Kidney (tissue), 14 donors: ENCODE results near the gene QSOX2. TPM values are rescaled to one million over a fixed set of nuclear protein-coding genes. Genes with fewer than 3 reads are reported as not detected.

Source experiments
- DNase-seq, 5 donors: peaks; one replicate each; pipeline ENCODE4 v3.0.0-alpha.2; 2013 to 2020
- FAIRE-seq: peaks from 2 replicates; lab custom pipeline; 2012; peaks lifted over from hg19 to GRCh38; lab: Jason Lieb, UNC
- H3K27ac ChIP-seq, 2 donors: one replicate each; pipeline ENCODE4 v1.7.0; 2013; ENCODE audit warnings: low read depth in 2 of 2, low read length in 2 of 2, inconsistent platforms in 1 of 2
- H3K27me3 ChIP-seq: one replicate; pipeline ENCODE4 v1.7.1; 2013; ENCODE audit warnings: low read length, inconsistent platforms; ENCODE audit not compliant: control insufficient read depth, insufficient read depth
- H3K36me3 ChIP-seq, 3 donors: one replicate each; pipeline versions ENCODE4 v1.7.0 to v1.7.1; 2013; ENCODE audit warnings: low read length in 3 of 3, control low read depth in 1 of 3, inconsistent platforms in 1 of 3; ENCODE audit not compliant: insufficient read depth in 3 of 3, control insufficient read depth in 2 of 3
- H3K4me1 ChIP-seq, 3 donors: one replicate each; pipeline versions ENCODE4 v1.7.0 to v1.7.1; 2013; ENCODE audit warnings: low read length in 3 of 3, inconsistent platforms in 1 of 3, low read depth in 1 of 3; ENCODE audit not compliant: control insufficient read depth in 2 of 3, insufficient read depth in 2 of 3
- H3K4me3 ChIP-seq, 3 donors: one replicate each; pipeline versions ENCODE4 v1.7.0 to v1.8.1; 2013; ENCODE audit warnings: low read length in 3 of 3, control low read depth in 1 of 3, inconsistent platforms in 1 of 3
- H3K9ac ChIP-seq, 3 donors: one replicate each; pipeline versions ENCODE4 v1.7.0 to v1.7.1; 2013; ENCODE audit warnings: low read length in 3 of 3, control low read depth in 1 of 3, inconsistent platforms in 1 of 3
- H3K9me3 ChIP-seq, 3 donors: one replicate each; pipeline versions ENCODE4 v1.7.0 to v1.7.1; 2013; ENCODE audit warnings: low read length in 3 of 3, control low read depth in 1 of 3, inconsistent platforms in 1 of 3; ENCODE audit not compliant: control insufficient read depth in 2 of 3, insufficient read depth in 1 of 3
- intact Hi-C: fragments of 100-400 bp; cut with DNase I; formaldehyde crosslinking; loops from one replicate; pipeline ENCODE4 v1.11.1; 2022
- polyA plus RNA-seq: library from polyadenylated mRNA; stranded (reverse); fragments of 350-450 nt; fragmentation: Illumina TruSeq; extraction: RNeasy Lipid Tissue Mini Kit (QIAGEN cat#74804); gene quantifications from one replicate; pipeline ENCODE4 v1.2.3, GENCODE V29; 2014; ENCODE audit warnings: low read depth, low replicate concordance; ENCODE audit not compliant: insufficient read depth
- total RNA-seq: library from RNA; stranded (reverse); fragmentation: NEBNext Ultra II Directional; extraction: Animal tissue kit (Norgen Biotek cat#: 25700); gene quantifications from one replicate; pipeline ENCODE4 v1.2.1, GENCODE V29; 2021
- TF ChIP-seq, protein P1 (sequence below): IDR thresholded peaks from 3 replicates; pipeline ENCODE4 v1.5.1; 2012; ENCODE audit warnings: mild to moderate bottlenecking, moderate library complexity, borderline replicate concordance; ENCODE audit not compliant: insufficient read depth; ENCODE audit errors: extremely low read depth
- donor health status: control.
- donor health status: control.
- donor health status: control.
- donor health status: control.
- donor health status: control.
- donor health status: DM: yes; HTN: yes; CAD: no.
- donor health status: Normal renal cell carcinoma (clear cell type).

QSOX2 gene
- total and polyA plus RNA-seq, 2 donors from 2014 or later = 4.0 to 10.1 TPM

- no peak overlapping the region for H3K27ac ChIP-seq
- intact Hi-C loops = no loop called here
- no peak overlapping the region for H3K9ac ChIP-seq
- no peak for FAIRE-seq
- no peaks in the 10 kb centered on the region for H3K27me3 ChIP-seq
- H3K4me3 ChIP-seq = no peak overlapping the region
- no peaks in the 10 kb centered on the region for H3K4me1 ChIP-seq
- H3K36me3 ChIP-seq = no peaks in the 10 kb centered on the region
- TF ChIP-seq, protein P1, sequence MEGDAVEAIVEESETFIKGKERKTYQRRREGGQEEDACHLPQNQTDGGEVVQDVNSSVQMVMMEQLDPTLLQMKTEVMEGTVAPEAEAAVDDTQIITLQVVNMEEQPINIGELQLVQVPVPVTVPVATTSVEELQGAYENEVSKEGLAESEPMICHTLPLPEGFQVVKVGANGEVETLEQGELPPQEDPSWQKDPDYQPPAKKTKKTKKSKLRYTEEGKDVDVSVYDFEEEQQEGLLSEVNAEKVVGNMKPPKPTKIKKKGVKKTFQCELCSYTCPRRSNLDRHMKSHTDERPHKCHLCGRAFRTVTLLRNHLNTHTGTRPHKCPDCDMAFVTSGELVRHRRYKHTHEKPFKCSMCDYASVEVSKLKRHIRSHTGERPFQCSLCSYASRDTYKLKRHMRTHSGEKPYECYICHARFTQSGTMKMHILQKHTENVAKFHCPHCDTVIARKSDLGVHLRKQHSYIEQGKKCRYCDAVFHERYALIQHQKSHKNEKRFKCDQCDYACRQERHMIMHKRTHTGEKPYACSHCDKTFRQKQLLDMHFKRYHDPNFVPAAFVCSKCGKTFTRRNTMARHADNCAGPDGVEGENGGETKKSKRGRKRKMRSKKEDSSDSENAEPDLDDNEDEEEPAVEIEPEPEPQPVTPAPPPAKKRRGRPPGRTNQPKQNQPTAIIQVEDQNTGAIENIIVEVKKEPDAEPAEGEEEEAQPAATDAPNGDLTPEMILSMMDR = no peak
- no peaks in the 10 kb centered on the region for H3K9me3 ChIP-seq
- DNase-seq = peak in 1 of 5 donors; percentile 66
Measured at GRCh38 chr9:136254381-136255165, 9.0 kb upstream of the QSOX2 start.

- H3K9ac ChIP-seq = no peak overlapping the region
- H3K4me1 ChIP-seq = no peaks in the 10 kb centered on the region
- no peak for DNase-seq
- H3K9me3 ChIP-seq = no peaks in the 10 kb centered on the region
- no peak overlapping the region for H3K4me3 ChIP-seq
- H3K27ac ChIP-seq = no peak overlapping the region
- TF ChIP-seq, protein P1 = no peak
- H3K36me3 ChIP-seq = no peaks in the 10 kb centered on the region
- intact Hi-C loops = no loop called here
- H3K27me3 ChIP-seq = no peaks in the 10 kb centered on the region
- no peak for FAIRE-seq
Measured at GRCh38 chr9:136253246-136254130, 7.9 kb upstream of the QSOX2 start.

- H3K9ac ChIP-seq = no peak overlapping the region
- H3K36me3 ChIP-seq = no peaks in the 10 kb centered on the region
- H3K9me3 ChIP-seq = no peaks in the 10 kb centered on the region
- no peak overlapping the region for H3K27ac ChIP-seq
- no peaks in the 10 kb centered on the region for H3K27me3 ChIP-seq
- FAIRE-seq (no peak), DNase-seq (no peak)
- TF ChIP-seq, protein P1 = no peak
- H3K4me1 ChIP-seq = no peaks in the 10 kb centered on the region
- intact Hi-C loops = no loop called here
- H3K4me3 ChIP-seq = no peak overlapping the region
Measured at GRCh38 chr9:136252846-136253245, 7.2 kb upstream of the QSOX2 start.
